PC-3 (cell line): Measurements from ENCODE around the gene EFR3B. TPM values are rescaled to one million over a fixed set of nuclear protein-coding genes. Genes with fewer than 3 reads are reported as not detected.
A peak's percentile ranks its signal among the peaks of the same experiment; 100 is the strongest.

Source experiments
- ATAC-seq: fragments of 200-7000 bp; cut with Tn5 transposase; 2 replicates; pipeline ENCODE4 v1.9.1; 2020; ENCODE audit warnings: mild to moderate bottlenecking, moderate library complexity
- BruUV-seq: library from RNA; stranded (reverse); fragments of 400-500 nt; replicated peaks from 2 replicates; lab custom pipeline; 2021; lab: Mats Ljungman, UMichigan
- CTCF ChIA-PET: fragments of 300-600 bp; sonication (Branson Sonifier 250); formaldehyde crosslinking; loops from one replicate; lab custom pipeline; 2022; ENCODE audit warnings: antibody characterized with exemption; lab: Charles Lee
- POLR2A ChIA-PET: fragments of 300-600 bp; sonication (Branson Sonifier 250); formaldehyde crosslinking; loops from one replicate; lab custom pipeline; 2022; ENCODE audit warnings: antibody characterized with exemption; ENCODE audit not compliant: unreplicated experiment; lab: Charles Lee
- DNase-seq: peaks from one replicate; pipeline ENCODE4 v3.0.0-alpha.2; 2015
- H2AFZ ChIP-seq: fragments of 300-600 bp; sonication (generic); 2 replicates; pipeline ENCODE4 v1.6.0; 2016; ENCODE audit warnings: antibody characterized with exemption, low read length
- H3F3A ChIP-seq: fragments of 300-600 bp; sonication (generic); one replicate; pipeline ENCODE4 v1.6.0; 2017; ENCODE audit warnings: antibody characterized with exemption, low read length, control low read depth, mild to moderate bottlenecking; ENCODE audit not compliant: unreplicated experiment
- H3K27ac ChIP-seq: fragments of 300-600 bp; sonication (generic); 2 replicates; pipeline ENCODE4 v1.5.1; 2016; ENCODE audit warnings: mild to moderate bottlenecking, low read length
- H3K27me3 ChIP-seq: fragments of 300-600 bp; sonication (generic); 2 replicates; pipeline ENCODE4 v1.6.1; 2016; ENCODE audit warnings: low read length, mixed read lengths
- H3K36me3 ChIP-seq: fragments of 300-600 bp; sonication (generic); 2 replicates; pipeline ENCODE4 v1.6.1; 2016; ENCODE audit warnings: low read depth, mixed run types, low read length, mixed read lengths
- H3K4me1 ChIP-seq: fragments of 300-600 bp; sonication (generic); 2 replicates; pipeline ENCODE4 v1.5.1; 2016; ENCODE audit warnings: low read length; ENCODE audit not compliant: insufficient read depth
- H3K4me2 ChIP-seq: fragments of 300-600 bp; sonication (generic); 2 replicates; pipeline ENCODE4 v1.6.0; 2016; ENCODE audit warnings: low read length
- H3K4me3 ChIP-seq: fragments of 300-600 bp; sonication (generic); 2 replicates; pipeline ENCODE4 v1.5.1; 2016; ENCODE audit warnings: mild to moderate bottlenecking, low read length, mixed read lengths
- H3K79me2 ChIP-seq: fragments of 300-600 bp; sonication (generic); 2 replicates; pipeline ENCODE4 v1.6.1; 2017; ENCODE audit warnings: low read length, mixed read lengths
- H3K9ac ChIP-seq: fragments of 300-600 bp; sonication (generic); 2 replicates; pipeline ENCODE4 v1.6.0; 2016; ENCODE audit warnings: mild to moderate bottlenecking, low read length
- H3K9me2 ChIP-seq: fragments of 300-600 bp; sonication (generic); replicated peaks from 2 replicates; pipeline ENCODE4 v1.6.1; 2016; ENCODE audit warnings: mixed run types, low read length, mixed read lengths
- H3K9me3 ChIP-seq: fragments of 300-600 bp; sonication (generic); 2 replicates; pipeline ENCODE4 v1.6.1; 2016; ENCODE audit warnings: low read length, mixed read lengths
- H4K20me1 ChIP-seq: fragments of 300-600 bp; sonication (generic); 2 replicates; pipeline ENCODE4 v1.6.1; 2016; ENCODE audit warnings: low read length, mixed read lengths
- EZH2 ChIP-seq: fragments of 300-600 bp; sonication (generic); IDR thresholded peaks from one replicate; pipeline ENCODE4 v1.6.1; 2017; ENCODE audit warnings: antibody characterized with exemption, mild to moderate bottlenecking, low read length; ENCODE audit not compliant: unreplicated experiment
- EZH2phosphoT487 ChIP-seq: fragments of 300-600 bp; sonication (generic); IDR thresholded peaks from 2 replicates; pipeline ENCODE4 v1.6.1; 2018; ENCODE audit warnings: mild to moderate bottlenecking, antibody characterized with exemption, low read length, borderline replicate concordance
- intact Hi-C: fragments of 100-400 bp; cut with micrococcal nuclease; formaldehyde crosslinking; loops from 2 replicates; pipeline ENCODE4 v1.9.0; 2023
- total RNA-seq: library from RNA; depleted of rRNA; stranded (reverse); fragments of >200 nt; gene quantifications from 2 replicates; pipeline ENCODE4 v1.2.3, GENCODE V29; 2014
- TF ChIP-seq, protein P1 (sequence below): fragments of 300-600 bp; sonication (generic); conservative IDR thresholded peaks from 2 replicates; pipeline ENCODE4 v1.5.1; 2017; ENCODE audit warnings: antibody characterized with exemption, low read depth, mild to moderate bottlenecking, low read length

Gene EFR3B
- total RNA-seq, 1 experiment from 2014 or later, result 4.6 TPM

GRCh38 chr2:25044011-25044410 is 2.1 kb downstream of the EFR3B start:
- ChIA-PET POLR2A (no interaction called here), CTCF (no interaction called here)
- Histone ChIP-seq H3K36me3 (no peaks in the 10 kb centered on the region), H3K4me3 (peak overlapping the region; percentile 91; the same call in 1 of the 2 replicates), H3K9me2 (no peaks in the 10 kb centered on the region), H3K27me3 (no peaks in the 10 kb centered on the region), H3K27ac (peak overlapping the region; percentile 45; the same call in 1 of the 2 replicates), H2AFZ (no peak overlapping the region), H3K4me2 (peak overlapping the region; percentile 100), H3K9ac (no peak overlapping the region), H3K79me2 (no peaks in the 10 kb centered on the region), H4K20me1 (peaks cover 4% of the 10 kb centered on the region; the same call in 1 of the 2 replicates), H3K4me1 (peaks cover 29% of the 10 kb centered on the region), H3K9me3 (no peaks in the 10 kb centered on the region), H3F3A (no peaks in the 10 kb centered on the region)
- DNase-seq (peak; percentile 57), ATAC-seq (peak; percentile 5)
- intact Hi-C loops, result loop anchor here (5.0 kb wide), 1 partner anchor 252 kb away; the partner anchor contains the start of genes CENPO and PTRHD1
- no TSS peak for BruUV-seq
- TF ChIP-seq, protein P1, sequence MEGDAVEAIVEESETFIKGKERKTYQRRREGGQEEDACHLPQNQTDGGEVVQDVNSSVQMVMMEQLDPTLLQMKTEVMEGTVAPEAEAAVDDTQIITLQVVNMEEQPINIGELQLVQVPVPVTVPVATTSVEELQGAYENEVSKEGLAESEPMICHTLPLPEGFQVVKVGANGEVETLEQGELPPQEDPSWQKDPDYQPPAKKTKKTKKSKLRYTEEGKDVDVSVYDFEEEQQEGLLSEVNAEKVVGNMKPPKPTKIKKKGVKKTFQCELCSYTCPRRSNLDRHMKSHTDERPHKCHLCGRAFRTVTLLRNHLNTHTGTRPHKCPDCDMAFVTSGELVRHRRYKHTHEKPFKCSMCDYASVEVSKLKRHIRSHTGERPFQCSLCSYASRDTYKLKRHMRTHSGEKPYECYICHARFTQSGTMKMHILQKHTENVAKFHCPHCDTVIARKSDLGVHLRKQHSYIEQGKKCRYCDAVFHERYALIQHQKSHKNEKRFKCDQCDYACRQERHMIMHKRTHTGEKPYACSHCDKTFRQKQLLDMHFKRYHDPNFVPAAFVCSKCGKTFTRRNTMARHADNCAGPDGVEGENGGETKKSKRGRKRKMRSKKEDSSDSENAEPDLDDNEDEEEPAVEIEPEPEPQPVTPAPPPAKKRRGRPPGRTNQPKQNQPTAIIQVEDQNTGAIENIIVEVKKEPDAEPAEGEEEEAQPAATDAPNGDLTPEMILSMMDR, result no peak
- TF ChIP-seq EZH2phosphoT487 (no peak), EZH2 (no peak)

DNA sequence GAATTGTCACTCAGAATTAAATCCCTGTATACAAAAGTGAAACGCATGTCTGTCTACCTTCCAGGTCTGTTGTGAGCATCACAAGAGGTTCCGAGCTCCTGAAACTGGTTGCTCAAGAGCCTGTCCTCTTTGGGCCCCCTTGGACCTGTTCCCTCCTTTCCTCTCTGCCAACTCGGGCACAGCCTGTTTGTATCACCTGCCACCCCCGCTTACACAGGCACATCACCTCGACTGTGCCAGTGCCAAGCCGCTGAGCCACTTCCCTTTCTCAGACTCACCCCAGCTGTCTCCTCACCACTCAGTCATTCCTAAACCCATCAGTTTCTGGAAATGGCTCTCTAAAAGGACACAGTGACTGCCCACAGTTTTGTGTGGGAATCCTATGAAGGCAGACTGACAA is 3.1 kb downstream of the EFR3B start:
- ChIA-PET POLR2A (no interaction called here), CTCF (interaction anchor here (0.7 kb wide), 1 partner anchor 20 kb away, joined by 3 read pairs; no protein-coding TSS in a partner anchor)
- peak overlapping the region; percentile 100 for H3K4me2 ChIP-seq
- intact Hi-C loops, result loop anchor here (5.0 kb wide), 1 partner anchor 253 kb away; the partner anchor contains the start of genes CENPO and PTRHD1
- TF ChIP-seq, protein P1, result no peak
- no peak for TF ChIP-seq EZH2
- TF ChIP-seq EZH2phosphoT487, result no peak
- H3K9me2 ChIP-seq, result no peaks in the 10 kb centered on the region
- peaks cover 29% of the 10 kb centered on the region for H3K4me1 ChIP-seq
- peak overlapping the region; percentile 6; the same call in 1 of the 2 replicates for H3K4me3 ChIP-seq
- H2AFZ ChIP-seq, result no peak overlapping the region
- peaks cover 4% of the 10 kb centered on the region; the same call in 1 of the 2 replicates for H4K20me1 ChIP-seq
- H3K9ac ChIP-seq, result no peak overlapping the region
- no peaks in the 10 kb centered on the region for H3K9me3 ChIP-seq
- ATAC-seq (no peak), DNase-seq (peak; percentile 55)
- H3K79me2 ChIP-seq, result no peaks in the 10 kb centered on the region
- BruUV-seq, result no TSS peak
- no peak overlapping the region for H3K27ac ChIP-seq
- H3K27me3 ChIP-seq, result no peaks in the 10 kb centered on the region
- no peaks in the 10 kb centered on the region for H3F3A ChIP-seq
- H3K36me3 ChIP-seq, result no peaks in the 10 kb centered on the region

DNA sequence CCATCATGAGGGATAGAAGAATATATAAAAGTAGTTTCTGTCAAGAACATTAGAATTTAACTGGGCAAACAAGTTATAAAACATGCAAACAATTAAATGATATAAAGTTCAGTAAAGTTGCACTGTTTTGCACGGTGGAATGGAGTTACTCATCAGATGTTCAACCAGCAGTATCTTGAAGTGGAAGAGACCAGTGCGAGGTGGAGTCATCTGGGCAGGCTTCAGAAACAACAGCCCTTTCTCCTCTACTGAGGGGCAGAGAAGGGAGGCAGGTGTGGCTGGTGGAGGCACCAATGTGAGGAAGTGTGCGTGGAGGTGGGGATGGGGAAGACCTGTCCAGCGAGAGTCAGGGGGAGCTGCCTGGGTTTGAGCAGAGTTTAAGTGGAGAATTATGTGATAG is 7.5 kb downstream of the EFR3B start:
- intact Hi-C loops, result no loop called here
- no peaks in the 10 kb centered on the region for H3K36me3 ChIP-seq
- no peak overlapping the region for H3K9ac ChIP-seq
- no peak overlapping the region for H3K27ac ChIP-seq
- H3K4me1 ChIP-seq, result peaks cover 11% of the 10 kb centered on the region
- H4K20me1 ChIP-seq, result no peaks in the 10 kb centered on the region; the same call in 1 of the 2 replicates
- H3K4me3 ChIP-seq, result no peak overlapping the region
- H3K9me3 ChIP-seq, result no peaks in the 10 kb centered on the region
- H3K4me2 ChIP-seq, result no peak overlapping the region
- H3F3A ChIP-seq, result no peaks in the 10 kb centered on the region
- ChIA-PET CTCF (no interaction called here), POLR2A (no interaction called here)
- no peaks in the 10 kb centered on the region for H3K79me2 ChIP-seq
- H3K27me3 ChIP-seq, result no peaks in the 10 kb centered on the region
- DNase-seq (no peak), ATAC-seq (peak; percentile 50)
- H3K9me2 ChIP-seq, result no peaks in the 10 kb centered on the region
- no TSS peak for BruUV-seq
- H2AFZ ChIP-seq, result no peak overlapping the region
- no peak for TF ChIP-seq EZH2
- TF ChIP-seq, protein P1, result no peak
- TF ChIP-seq EZH2phosphoT487, result no peak
